ENCODE data around the gene CIT.

DNA sequence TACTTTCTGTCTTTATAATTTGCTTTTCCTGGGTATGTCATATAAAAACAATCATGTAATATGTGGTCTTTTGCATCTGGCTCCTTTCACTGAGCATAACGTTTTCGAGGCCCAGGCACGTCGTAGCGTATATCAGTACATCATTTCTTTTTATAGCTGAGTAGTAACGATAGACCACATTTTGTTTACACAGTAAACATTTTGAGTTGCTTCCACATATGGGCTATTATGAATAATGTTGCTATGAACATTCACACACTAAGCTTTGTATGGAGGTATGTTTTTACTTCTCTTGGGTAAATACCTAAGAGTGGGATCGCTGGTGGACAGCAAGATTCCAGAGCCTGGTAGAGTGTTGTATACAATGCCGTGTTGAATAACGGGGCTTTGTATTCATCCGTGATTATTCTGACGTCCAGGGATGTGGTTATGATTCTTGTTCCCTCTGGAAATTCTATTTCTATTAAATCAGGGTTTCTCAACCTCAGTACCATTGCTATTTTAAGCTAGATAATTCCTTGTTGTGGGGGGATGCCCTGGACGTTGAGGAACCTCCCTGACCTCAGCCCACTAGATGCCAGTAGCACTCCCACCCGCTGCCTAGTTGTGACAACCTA is 38.9 kb upstream of the CIT start:
- TF ChIP-seq EZH2phosphoT487 (IDR thresholded peaks at IDR 0.05): no peak
- TF ChIP-seq, protein P1, sequence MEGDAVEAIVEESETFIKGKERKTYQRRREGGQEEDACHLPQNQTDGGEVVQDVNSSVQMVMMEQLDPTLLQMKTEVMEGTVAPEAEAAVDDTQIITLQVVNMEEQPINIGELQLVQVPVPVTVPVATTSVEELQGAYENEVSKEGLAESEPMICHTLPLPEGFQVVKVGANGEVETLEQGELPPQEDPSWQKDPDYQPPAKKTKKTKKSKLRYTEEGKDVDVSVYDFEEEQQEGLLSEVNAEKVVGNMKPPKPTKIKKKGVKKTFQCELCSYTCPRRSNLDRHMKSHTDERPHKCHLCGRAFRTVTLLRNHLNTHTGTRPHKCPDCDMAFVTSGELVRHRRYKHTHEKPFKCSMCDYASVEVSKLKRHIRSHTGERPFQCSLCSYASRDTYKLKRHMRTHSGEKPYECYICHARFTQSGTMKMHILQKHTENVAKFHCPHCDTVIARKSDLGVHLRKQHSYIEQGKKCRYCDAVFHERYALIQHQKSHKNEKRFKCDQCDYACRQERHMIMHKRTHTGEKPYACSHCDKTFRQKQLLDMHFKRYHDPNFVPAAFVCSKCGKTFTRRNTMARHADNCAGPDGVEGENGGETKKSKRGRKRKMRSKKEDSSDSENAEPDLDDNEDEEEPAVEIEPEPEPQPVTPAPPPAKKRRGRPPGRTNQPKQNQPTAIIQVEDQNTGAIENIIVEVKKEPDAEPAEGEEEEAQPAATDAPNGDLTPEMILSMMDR (IDR thresholded peaks at IDR 0.05): no peak

Data from neural progenitor cell (in vitro differentiated cells).